Measurements from ENCODE around the gene FAM47B.
A peak's percentile ranks its signal among the peaks of the same experiment; 100 is the strongest.

FAM47B gene

GRCh38 chrX:34917146-34917545 is 25.4 kb upstream of the FAM47B start:
- no peak for DNase-seq (ENCODE audit: low read depth)
- TF ChIP-seq, protein P1, sequence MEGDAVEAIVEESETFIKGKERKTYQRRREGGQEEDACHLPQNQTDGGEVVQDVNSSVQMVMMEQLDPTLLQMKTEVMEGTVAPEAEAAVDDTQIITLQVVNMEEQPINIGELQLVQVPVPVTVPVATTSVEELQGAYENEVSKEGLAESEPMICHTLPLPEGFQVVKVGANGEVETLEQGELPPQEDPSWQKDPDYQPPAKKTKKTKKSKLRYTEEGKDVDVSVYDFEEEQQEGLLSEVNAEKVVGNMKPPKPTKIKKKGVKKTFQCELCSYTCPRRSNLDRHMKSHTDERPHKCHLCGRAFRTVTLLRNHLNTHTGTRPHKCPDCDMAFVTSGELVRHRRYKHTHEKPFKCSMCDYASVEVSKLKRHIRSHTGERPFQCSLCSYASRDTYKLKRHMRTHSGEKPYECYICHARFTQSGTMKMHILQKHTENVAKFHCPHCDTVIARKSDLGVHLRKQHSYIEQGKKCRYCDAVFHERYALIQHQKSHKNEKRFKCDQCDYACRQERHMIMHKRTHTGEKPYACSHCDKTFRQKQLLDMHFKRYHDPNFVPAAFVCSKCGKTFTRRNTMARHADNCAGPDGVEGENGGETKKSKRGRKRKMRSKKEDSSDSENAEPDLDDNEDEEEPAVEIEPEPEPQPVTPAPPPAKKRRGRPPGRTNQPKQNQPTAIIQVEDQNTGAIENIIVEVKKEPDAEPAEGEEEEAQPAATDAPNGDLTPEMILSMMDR (conservative IDR thresholded peaks at IDR 0.05; ENCODE audit: low read depth, low read length) = no peak
- no peak overlapping the region for H3K4me3 ChIP-seq (ENCODE audit: low read depth, low read length)

- TF ChIP-seq, protein P1 (conservative IDR thresholded peaks at IDR 0.05; ENCODE audit: low read depth, low read length) = no peak
- DNase-seq (ENCODE audit: low read depth) = peak; percentile 66
Measured at GRCh38 chrX:34918091-34918736, 24.4 kb upstream of the FAM47B start.

DNA sequence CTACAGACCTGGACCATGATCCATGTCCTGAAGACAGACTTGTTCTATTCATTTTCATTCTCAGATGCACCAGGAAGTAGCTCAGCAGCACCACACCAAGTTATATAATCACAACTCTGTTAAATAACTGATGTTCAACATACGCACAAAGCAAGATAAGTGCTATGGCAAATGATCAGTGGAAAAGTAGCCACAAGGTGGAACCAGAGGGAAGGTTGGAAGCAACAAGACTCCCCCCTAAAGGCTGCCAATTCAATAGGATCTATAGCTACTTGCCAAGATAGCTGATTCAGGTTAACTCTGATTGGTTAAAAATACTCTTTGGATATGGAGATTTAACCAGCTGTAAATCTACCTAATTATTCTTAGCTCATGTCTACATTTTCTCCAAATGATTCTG is 23.7 kb upstream of the FAM47B start:
- peak; percentile 84 for DNase-seq (ENCODE audit: low read depth)
- TF ChIP-seq, protein P1 (conservative IDR thresholded peaks at IDR 0.05; ENCODE audit: low read depth, low read length) = peak; percentile 74

More at GRCh38 chrX:34918091-34918736, 24.4 kb upstream of the FAM47B start:
- H3K4me3 ChIP-seq (ENCODE audit: low read depth, low read length) = no peak overlapping the region

DNA sequence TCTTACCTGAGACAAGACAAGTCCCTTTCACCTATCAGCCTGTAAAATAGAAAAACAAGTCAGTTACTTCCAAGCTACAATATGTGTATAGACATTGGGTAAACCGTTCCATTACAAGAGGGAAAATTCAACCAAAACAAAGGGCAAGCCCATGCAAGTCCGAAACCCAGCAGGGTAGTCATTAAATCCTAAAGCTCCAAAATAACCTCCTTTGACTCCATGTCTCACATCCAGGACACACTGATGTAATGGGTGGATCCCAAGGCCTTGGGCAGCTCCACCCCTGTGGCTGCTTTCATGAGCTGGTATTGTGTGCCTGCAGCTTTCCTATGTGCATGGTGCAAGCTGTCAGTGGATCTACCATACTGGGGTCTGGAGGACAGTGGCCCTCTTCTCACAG is 14.7 kb upstream of the FAM47B start:
- H3K4me3 ChIP-seq (ENCODE audit: low read depth, low read length) = no peak overlapping the region
- TF ChIP-seq, protein P1 (conservative IDR thresholded peaks at IDR 0.05; ENCODE audit: low read depth, low read length) = no peak

More for the DNA sequence above, 23.7 kb upstream of the FAM47B start:
- H3K4me3 ChIP-seq (ENCODE audit: low read depth, low read length) = no peak overlapping the region

DNA sequence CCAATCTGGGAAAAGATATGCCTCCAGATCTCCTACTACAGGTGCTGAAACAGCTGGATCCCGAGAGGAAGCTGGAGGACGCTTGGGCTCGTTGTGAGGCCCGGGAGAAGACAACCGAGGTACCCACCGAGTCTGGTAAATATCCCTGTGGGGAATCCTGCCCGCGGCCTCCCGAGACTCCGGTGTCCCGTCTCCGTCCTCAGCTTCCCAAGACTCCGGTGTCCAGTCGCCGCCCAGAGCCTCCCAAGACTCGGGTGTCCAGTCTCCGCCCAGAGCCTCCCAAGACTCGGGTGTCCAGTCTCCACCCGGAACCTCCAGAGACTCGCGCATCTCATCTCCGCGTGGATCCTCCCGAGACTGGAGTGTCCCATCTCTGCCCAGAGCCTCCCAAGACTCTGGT is 639 bp downstream of the FAM47B start:
- TF ChIP-seq, protein P1 (conservative IDR thresholded peaks at IDR 0.05; ENCODE audit: low read depth, low read length) = no peak
- no peak for DNase-seq (ENCODE audit: low read depth)
- no peak overlapping the region for H3K4me3 ChIP-seq (ENCODE audit: low read depth, low read length)

More for the DNA sequence above, 14.7 kb upstream of the FAM47B start:
- no peak for DNase-seq (ENCODE audit: low read depth)

DNA sequence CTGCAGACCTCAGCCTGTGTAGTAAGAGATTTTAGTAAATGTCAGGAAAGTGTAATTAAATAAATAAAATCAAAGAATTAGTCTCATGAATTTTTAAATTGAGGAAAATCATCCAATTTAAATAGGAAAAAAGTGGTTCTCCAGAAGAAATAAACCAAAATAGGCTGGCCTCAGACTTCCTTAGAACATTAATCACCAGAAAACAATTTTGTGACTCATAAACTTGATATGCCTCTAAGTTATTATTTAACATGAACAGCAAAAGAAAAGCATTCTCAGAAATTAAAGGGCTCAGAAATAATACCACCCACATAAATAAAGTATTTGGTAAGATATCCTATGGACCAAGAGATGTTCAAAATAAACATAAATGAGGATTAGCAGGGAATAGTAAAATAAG is 14.3 kb downstream of the FAM47B start:
- TF ChIP-seq, protein P1 (conservative IDR thresholded peaks at IDR 0.05; ENCODE audit: low read depth, low read length) = no peak
- H3K4me3 ChIP-seq (ENCODE audit: low read depth, low read length) = no peak overlapping the region
- DNase-seq (ENCODE audit: low read depth) = peak; percentile 60

DNA sequence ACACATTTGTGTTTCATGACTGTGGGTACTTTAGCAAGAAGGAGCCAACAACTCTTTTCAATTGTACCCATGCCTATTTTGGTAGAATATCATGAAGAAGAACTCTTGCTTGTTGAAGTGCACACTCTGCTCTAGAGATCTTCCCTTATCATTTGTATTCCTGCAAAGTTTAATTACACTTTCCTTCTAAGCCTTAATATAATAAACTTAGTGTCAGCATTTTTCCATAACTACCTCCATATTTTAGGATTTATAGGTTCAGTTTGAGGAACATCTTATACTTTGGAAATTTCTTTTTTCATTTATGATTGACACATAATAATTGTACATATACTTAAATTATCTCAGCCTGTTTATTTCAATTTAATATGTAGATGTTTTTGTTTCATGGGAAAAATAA is 19.1 kb downstream of the FAM47B start:
- TF ChIP-seq, protein P1 (conservative IDR thresholded peaks at IDR 0.05; ENCODE audit: low read depth, low read length) = no peak
- H3K4me3 ChIP-seq (ENCODE audit: low read depth, low read length) = no peak overlapping the region
- DNase-seq (ENCODE audit: low read depth) = no peak
